BE2C (cell line): ENCODE measurements around the gene LRP5.

ENCODE experiments used
- DNase-seq: peaks from one replicate; pipeline ENCODE4 v3.0.0-alpha.2; 2020
- H3K27me3 ChIP-seq: fragments of 250-450 bp; sonication (Bioruptor Pico); 2 replicates; pipeline ENCODE4 v1.5.1; 2020; ENCODE audit warnings: mild to moderate bottlenecking
- H3K36me3 ChIP-seq: fragments of 250-450 bp; sonication (Bioruptor Pico); 2 replicates; pipeline ENCODE4 v1.5.1; 2020; ENCODE audit warnings: mild to moderate bottlenecking
- H3K4me1 ChIP-seq: fragments of 250-450 bp; sonication (Bioruptor Pico); 2 replicates; pipeline ENCODE4 v1.5.1; 2020
- H3K4me3 ChIP-seq: 2 replicates; pipeline ENCODE4 v1.5.1; 2011; ENCODE audit warnings: low read depth, low read length
- H3K9me3 ChIP-seq: fragments of 250-450 bp; sonication (Bioruptor Pico); 2 replicates; pipeline ENCODE4 v1.5.1; 2020
- TF ChIP-seq, protein P1 (sequence below): IDR thresholded peaks from 2 replicates; pipeline ENCODE4 v1.5.1; 2012; ENCODE audit warnings: mild to moderate bottlenecking, low read depth, low read length

The LRP5 gene

DNA sequence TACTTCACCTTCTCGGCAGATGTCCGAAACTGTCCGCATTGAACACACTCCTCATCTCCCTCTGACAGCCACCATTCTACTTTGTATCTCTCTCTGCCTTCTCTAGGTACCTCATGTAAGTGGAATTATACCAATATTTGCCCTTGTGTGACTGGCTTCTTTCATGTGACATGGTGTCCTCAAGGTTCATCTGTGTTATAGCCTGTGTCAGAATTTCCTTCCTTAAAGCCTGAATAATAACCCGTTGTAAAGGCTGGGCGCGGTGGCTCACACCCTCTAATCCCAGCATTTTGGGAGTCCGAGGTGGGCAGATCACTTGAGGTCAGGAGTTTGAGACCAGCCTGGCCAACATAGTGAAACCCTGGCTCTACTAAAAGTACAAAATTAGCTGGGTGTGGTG, 107.8 kb downstream of the LRP5 start:
- H3K4me3 ChIP-seq: no peak overlapping the region
- H3K27me3 ChIP-seq: no peaks in the 10 kb centered on the region
- no peak for DNase-seq
- peaks cover 43% of the 10 kb centered on the region for H3K36me3 ChIP-seq
- TF ChIP-seq, protein P1, sequence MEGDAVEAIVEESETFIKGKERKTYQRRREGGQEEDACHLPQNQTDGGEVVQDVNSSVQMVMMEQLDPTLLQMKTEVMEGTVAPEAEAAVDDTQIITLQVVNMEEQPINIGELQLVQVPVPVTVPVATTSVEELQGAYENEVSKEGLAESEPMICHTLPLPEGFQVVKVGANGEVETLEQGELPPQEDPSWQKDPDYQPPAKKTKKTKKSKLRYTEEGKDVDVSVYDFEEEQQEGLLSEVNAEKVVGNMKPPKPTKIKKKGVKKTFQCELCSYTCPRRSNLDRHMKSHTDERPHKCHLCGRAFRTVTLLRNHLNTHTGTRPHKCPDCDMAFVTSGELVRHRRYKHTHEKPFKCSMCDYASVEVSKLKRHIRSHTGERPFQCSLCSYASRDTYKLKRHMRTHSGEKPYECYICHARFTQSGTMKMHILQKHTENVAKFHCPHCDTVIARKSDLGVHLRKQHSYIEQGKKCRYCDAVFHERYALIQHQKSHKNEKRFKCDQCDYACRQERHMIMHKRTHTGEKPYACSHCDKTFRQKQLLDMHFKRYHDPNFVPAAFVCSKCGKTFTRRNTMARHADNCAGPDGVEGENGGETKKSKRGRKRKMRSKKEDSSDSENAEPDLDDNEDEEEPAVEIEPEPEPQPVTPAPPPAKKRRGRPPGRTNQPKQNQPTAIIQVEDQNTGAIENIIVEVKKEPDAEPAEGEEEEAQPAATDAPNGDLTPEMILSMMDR: no peak
- H3K4me1 ChIP-seq: peaks cover 3% of the 10 kb centered on the region; the same call in 1 of the 2 replicates
- H3K9me3 ChIP-seq: no peaks in the 10 kb centered on the region

DNA sequence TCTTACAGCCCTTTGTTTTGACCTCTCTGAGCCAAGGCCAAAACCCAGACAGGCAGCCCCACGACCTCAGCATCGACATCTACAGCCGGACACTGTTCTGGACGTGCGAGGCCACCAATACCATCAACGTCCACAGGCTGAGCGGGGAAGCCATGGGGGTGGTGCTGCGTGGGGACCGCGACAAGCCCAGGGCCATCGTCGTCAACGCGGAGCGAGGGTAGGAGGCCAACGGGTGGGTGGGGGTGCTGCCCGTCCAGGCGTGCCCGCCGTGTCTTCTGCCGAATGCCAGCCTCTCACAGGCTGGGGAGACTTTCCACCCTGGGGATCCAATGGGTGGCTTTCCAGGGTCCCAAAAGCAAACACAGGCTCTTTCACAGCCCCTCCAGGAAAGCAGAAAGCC, 111.1 kb downstream of the LRP5 start:
- peaks cover 55% of the 10 kb centered on the region for H3K36me3 ChIP-seq
- DNase-seq: no peak

DNA sequence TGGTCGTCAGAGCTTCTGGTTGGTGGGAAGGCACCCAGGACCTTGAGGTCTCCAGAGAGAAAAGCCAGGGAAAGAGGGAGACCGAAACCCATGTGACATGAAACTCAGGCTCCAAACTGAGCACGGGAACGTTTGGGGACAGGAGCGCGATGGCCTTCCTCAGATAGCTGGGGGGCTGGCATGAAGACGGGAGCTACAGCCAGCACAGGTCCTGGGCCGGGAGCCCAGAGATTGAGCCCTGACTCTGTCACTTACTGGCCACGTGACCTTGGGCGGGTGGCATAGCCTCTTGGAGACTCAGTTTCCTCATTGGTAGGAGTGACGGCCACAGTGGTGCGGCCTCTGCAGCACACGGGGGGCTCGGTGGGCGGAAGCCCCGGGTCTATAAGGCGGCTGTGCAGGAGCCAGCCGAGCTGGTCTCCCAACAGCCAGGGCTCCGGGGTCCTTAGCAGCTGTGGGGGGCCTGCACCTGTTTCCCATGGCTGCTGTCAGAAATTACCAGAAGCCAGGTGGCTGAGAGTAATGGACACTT, 111.8 kb downstream of the LRP5 start:
- no peak for DNase-seq
- peaks cover 54% of the 10 kb centered on the region for H3K36me3 ChIP-seq
- TF ChIP-seq, protein P1: no peak
- H3K27me3 ChIP-seq: no peaks in the 10 kb centered on the region
- peaks cover 2% of the 10 kb centered on the region; the same call in 1 of the 2 replicates for H3K9me3 ChIP-seq
- H3K4me3 ChIP-seq: no peak overlapping the region
- H3K4me1 ChIP-seq: peaks cover 3% of the 10 kb centered on the region; the same call in 1 of the 2 replicates

More for the DNA sequence above, 111.1 kb downstream of the LRP5 start:
- Histone ChIP-seq H3K27me3 (no peaks in the 10 kb centered on the region), H3K9me3 (no peaks in the 10 kb centered on the region), H3K4me3 (no peak overlapping the region), H3K4me1 (peaks cover 3% of the 10 kb centered on the region; the same call in 1 of the 2 replicates)
- TF ChIP-seq, protein P1: no peak

DNA sequence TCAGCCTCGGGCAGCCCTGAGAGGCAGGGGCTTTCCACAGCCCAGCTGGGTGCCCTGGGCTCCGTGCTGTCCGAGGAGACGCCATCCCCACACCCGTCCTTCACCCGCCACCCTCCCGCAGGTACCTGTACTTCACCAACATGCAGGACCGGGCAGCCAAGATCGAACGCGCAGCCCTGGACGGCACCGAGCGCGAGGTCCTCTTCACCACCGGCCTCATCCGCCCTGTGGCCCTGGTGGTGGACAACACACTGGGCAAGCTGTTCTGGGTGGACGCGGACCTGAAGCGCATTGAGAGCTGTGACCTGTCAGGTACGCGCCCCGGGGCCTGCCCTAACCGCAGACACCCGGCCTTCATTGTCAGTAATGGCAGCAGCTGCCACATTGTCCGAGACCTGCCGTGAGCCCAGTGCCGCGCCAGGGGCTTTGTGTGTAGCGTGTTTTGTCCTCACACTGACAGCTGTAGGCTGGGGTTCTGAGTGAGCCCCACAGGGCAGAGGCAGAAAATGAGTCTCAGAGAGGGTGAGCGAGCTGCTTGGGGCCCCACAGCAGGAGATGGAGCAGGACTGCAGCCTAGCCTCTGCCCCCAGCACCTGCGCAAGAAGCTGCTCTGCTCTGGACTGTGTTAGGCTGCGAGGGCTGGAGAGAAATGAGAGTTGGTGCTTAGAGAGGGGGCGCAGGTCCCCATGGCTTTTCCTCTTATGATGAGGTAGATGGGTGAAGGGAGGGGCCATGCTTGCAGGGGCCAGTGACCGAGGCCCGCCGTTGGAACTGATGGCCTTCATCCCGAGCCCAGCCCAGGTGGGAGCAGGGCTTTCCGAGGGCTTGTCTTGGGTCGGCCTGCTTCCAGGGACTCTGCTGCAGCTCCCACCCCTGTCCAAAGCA, 112.8 kb downstream of the LRP5 start:
- no peak for DNase-seq
- Histone ChIP-seq H3K27me3 (no peaks in the 10 kb centered on the region), H3K9me3 (peaks cover 8% of the 10 kb centered on the region; the same call in 1 of the 2 replicates), H3K4me3 (no peak overlapping the region), H3K36me3 (peaks cover 58% of the 10 kb centered on the region), H3K4me1 (peaks cover 3% of the 10 kb centered on the region; the same call in 1 of the 2 replicates)
- TF ChIP-seq, protein P1: no peak

DNA sequence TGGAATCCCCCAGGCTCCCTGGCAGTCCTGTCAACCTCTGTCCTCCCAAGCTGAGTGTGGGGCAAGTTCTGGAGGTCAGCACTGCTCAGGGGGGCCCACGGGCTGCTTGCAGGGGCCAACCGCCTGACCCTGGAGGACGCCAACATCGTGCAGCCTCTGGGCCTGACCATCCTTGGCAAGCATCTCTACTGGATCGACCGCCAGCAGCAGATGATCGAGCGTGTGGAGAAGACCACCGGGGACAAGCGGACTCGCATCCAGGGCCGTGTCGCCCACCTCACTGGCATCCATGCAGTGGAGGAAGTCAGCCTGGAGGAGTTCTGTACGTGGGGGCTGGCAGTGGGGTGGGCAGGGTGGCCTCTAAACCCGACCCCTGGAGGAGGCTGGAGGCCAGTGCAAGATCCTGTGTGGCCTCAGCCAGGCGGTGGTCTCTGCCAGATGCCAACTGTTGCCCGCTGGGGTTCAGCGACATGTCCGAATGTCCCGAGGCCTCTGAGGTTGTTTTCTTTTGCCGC, 113.5 kb downstream of the LRP5 start:
- H3K36me3 ChIP-seq: peaks cover 65% of the 10 kb centered on the region
- H3K27me3 ChIP-seq: no peaks in the 10 kb centered on the region
- peaks cover 3% of the 10 kb centered on the region; the same call in 1 of the 2 replicates for H3K4me1 ChIP-seq
- no peak for DNase-seq
- H3K4me3 ChIP-seq: no peak overlapping the region
- TF ChIP-seq, protein P1: no peak
- peaks cover 8% of the 10 kb centered on the region; the same call in 1 of the 2 replicates for H3K9me3 ChIP-seq
